Transverse colon (tissue), 4 donors: ENCODE measurements around the gene PYM1. TPM values are rescaled to one million over a fixed set of nuclear protein-coding genes. Genes with fewer than 3 reads are reported as not detected.
A peak's percentile ranks its signal among the peaks of the same experiment; 100 is the strongest.

Experiments
- DNase-seq: peaks from one replicate; pipeline ENCODE4 v3.0.0-alpha.2; 2019
- H3K27ac ChIP-seq, 4 donors: fragments of 200-600 bp; sonication (generic); 2 replicates each; pipeline ENCODE4 v1.5.1; 2016 to 2018; ENCODE audit warnings: inconsistent platforms in 4 of 4
- H3K27me3 ChIP-seq: fragments of 200-600 bp; sonication (generic); 2 replicates; pipeline ENCODE4 v1.5.1; 2017; ENCODE audit warnings: inconsistent platforms
- H3K36me3 ChIP-seq, 4 donors: fragments of 200-600 bp; sonication (generic); 2 replicates each; pipeline ENCODE4 v1.5.1; 2017 to 2019; ENCODE audit warnings: inconsistent platforms in 4 of 4
- H3K4me1 ChIP-seq, 4 donors: fragments of 200-600 bp; sonication (generic); 2 replicates each; pipeline ENCODE4 v1.5.1; 2017 to 2020; ENCODE audit warnings: inconsistent platforms in 4 of 4
- H3K4me3 ChIP-seq, 4 donors: fragments of 200-600 bp; sonication (generic); 1 replicate in 1 of 4; 2 replicates in 3 of 4; pipeline versions ENCODE4 v1.5.1 to v1.6.1; 2017 to 2019; ENCODE audit warnings: inconsistent platforms in 4 of 4
- H3K9me3 ChIP-seq, 2 donors: fragments of 200-600 bp; sonication (generic); 2 replicates each; pipeline ENCODE4 v1.5.1; 2017 to 2019; ENCODE audit warnings: inconsistent platforms in 2 of 2
- CTCF ChIP-seq, 5 experiments: fragments of 200-600 bp in 3 of 5; fragments of 450-650 bp in 2 of 5; sonication (generic) in 3 of 5; IDR thresholded peaks; 1 replicate in 2 of 5; 2 replicates in 3 of 5; pipeline ENCODE4 v1.5.1; 2016 to 2017; ENCODE audit warnings: antibody characterized with exemption in 5 of 5, inconsistent platforms in 3 of 5, mild to moderate bottlenecking in 2 of 5, moderate library complexity in 1 of 5
- EP300 ChIP-seq: sonication (generic); formaldehyde crosslinking; IDR thresholded peaks from one replicate; pipeline ENCODE4 v1.6.1; 2017; ENCODE audit warnings: antibody characterized with exemption, low read depth
- POLR2A ChIP-seq: fragments of 450-650 bp; IDR thresholded peaks from one replicate; pipeline ENCODE4 v1.6.1; 2016; ENCODE audit warnings: antibody characterized with exemption, mild to moderate bottlenecking, moderate library complexity
- POLR2AphosphoS5 ChIP-seq, 3 donors: sonication (generic); formaldehyde crosslinking; IDR thresholded peaks; one replicate each; pipeline ENCODE4 v1.6.1; 2016; ENCODE audit warnings: antibody characterized with exemption in 3 of 3
- WGBS, 2 donors: methylation state at CpG; one replicate each; pipeline ENCODE4 v1.1.5; 2018; ENCODE audit warnings: low coverage in 1 of 2; 5-methylcytosine and 5-hydroxymethylcytosine counted together
- in situ Hi-C, 4 donors: fragments of 200-750 bp; cut with MboI; loops; one replicate each; pipeline versions ENCODE4 v1.15.0 to v1.15.1; 2017; ENCODE audit warnings: low sequenced_read_pairs in 3 of 4, low pct_ligation_motif_present in 1 of 4, low pct_unique_long_range_greater_than_20kb in 1 of 4
- intact Hi-C: fragments of 100-400 bp; cut with DNase I; formaldehyde crosslinking; loops from one replicate; pipeline ENCODE4 v1.15.1; 2023; ENCODE audit warnings: low total_unique reads
- total RNA-seq, 4 donors: library from RNA; depleted of rRNA; stranded (reverse); fragments of >200 nt; gene quantifications; one replicate each; pipeline ENCODE4 v1.1.0, GENCODE V29; 2016

Gene PYM1
- 10 to 100 TPM; 35.2 to 56.4 (median 47.8) TPM for total RNA-seq

GRCh38 chr12:55927588-55928502, at the start of gene PYM1:
PYM1 (minus strand) TSS chr12:55927894; CDS start chr12:55927761, 133 bp downstream.
- Histone ChIP-seq H3K27ac (peak within 1 kb of the TSS; percentile 92 to 99 (median 98)), H3K4me1 (peaks cover 29 to 57% (median 50%) of the 10 kb centered on the region in 4 donors), H3K4me3 (peak within 1 kb of the TSS; percentile 32 to 84 (median 80)), H3K27me3 (no peaks in the 10 kb centered on the region), H3K36me3 (peaks cover 0 to 4% (median 0%) of the 10 kb centered on the region in 4 donors), H3K9me3 (no peaks in the 10 kb centered on the region)
- in situ Hi-C loops = loop anchor here in 2 of 4 donors (5.0 to 25.0 kb wide), 2 partner anchors 116 to 196 kb away; partner anchors contain the start of genes ORMDL2 (in 1 of the 2) and SARNP (in 1 of the 2)
- TF ChIP-seq EP300 (no peak), CTCF (IDR thresholded peaks at IDR 0.05) (peak in 1 of 5 experiments; percentile 11), POLR2A (peak; percentile 83), POLR2AphosphoS5 (IDR thresholded peaks at IDR 0.05) (peak; percentile 52 to 87 (median 87))
- DNase-seq = peak; percentile 91
- intact Hi-C loops = loop anchor here (5.0 kb wide), 1 partner anchor 96 kb away; no protein-coding TSS in a partner anchor
- 0 to 4% methylated on average over 3 to 41 of the region's 49 CpGs for WGBS, 2 donors

GRCh38 chr12:55974308-55974730, 46.6 kb upstream of the PYM1 start:
- no peaks in the 10 kb centered on the region for H3K9me3 ChIP-seq
- 0% methylated on average over 10 to 15 of the region's 15 CpGs for WGBS, 2 donors
- peak; percentile 66 for DNase-seq
- in situ Hi-C loops (no loop called here), intact Hi-C loops (no loop called here)
- peak overlapping the region; percentile 80 to 99 (median 92) for H3K4me3 ChIP-seq
- H3K27me3 ChIP-seq = no peaks in the 10 kb centered on the region
- H3K27ac ChIP-seq = peak overlapping the region; percentile 93 to 99 (median 98)
- H3K36me3 ChIP-seq = no peaks in the 10 kb centered on the region
- H3K4me1 ChIP-seq = peaks cover 8 to 54% (median 30%) of the 10 kb centered on the region in 4 donors
- no peak for TF ChIP-seq EP300
- TF ChIP-seq POLR2A = no peak
- no peak for TF ChIP-seq CTCF (IDR thresholded peaks at IDR 0.05)
- no peak for TF ChIP-seq POLR2AphosphoS5 (IDR thresholded peaks at IDR 0.05)

GRCh38 chr12:55973599-55974307, 46.1 kb upstream of the PYM1 start, which contains the start of gene RAB5B:
RAB5B (plus strand) TSS chr12:55974078; CDS start chr12:55986961, 12,883 bp downstream.
- H3K9me3 ChIP-seq = no peaks in the 10 kb centered on the region
- peaks cover 8 to 54% (median 30%) of the 10 kb centered on the region in 4 donors for H3K4me1 ChIP-seq
- intact Hi-C loops (no loop called here), in situ Hi-C loops (no loop called here)
- WGBS, 2 donors = 1% methylated on average over 38 of the region's 39 CpGs; no CpG with 5 or more reads in 1 of the 2 donors
- TF ChIP-seq EP300 (no peak), CTCF (IDR thresholded peaks at IDR 0.05) (peak in 3 of 5 experiments; percentile 23 to 58 (median 30)), POLR2A (peak; percentile 99), POLR2AphosphoS5 (IDR thresholded peaks at IDR 0.05) (peak; percentile 98 to 99 (median 98))
- H3K36me3 ChIP-seq = no peaks in the 10 kb centered on the region
- peak within 1 kb of the TSS; percentile 80 to 99 (median 92) for H3K4me3 ChIP-seq
- no peaks in the 10 kb centered on the region for H3K27me3 ChIP-seq
- H3K27ac ChIP-seq = peak within 1 kb of the TSS; percentile 95 to 99 (median 98)
- DNase-seq = peak; percentile 99
